OCI-LY7 (cell line): ENCODE results near the gene ALG5. TPM values are rescaled to one million over a fixed set of nuclear protein-coding genes. Genes with fewer than 3 reads are reported as not detected.

ENCODE experiments used
- BruUV-seq: library from RNA; stranded (reverse); fragments of 400-500 nt; replicated peaks from 2 replicates; lab custom pipeline; 2021; lab: Mats Ljungman, UMichigan
- CTCF ChIA-PET: fragments of 300-600 bp; sonication (Branson Sonifier 250); formaldehyde crosslinking; loops from one replicate; lab custom pipeline; 2022; ENCODE audit warnings: antibody characterized with exemption; ENCODE audit not compliant: unreplicated experiment; lab: Charles Lee
- POLR2A ChIA-PET: fragments of 300-600 bp; sonication (Branson Sonifier 250); formaldehyde crosslinking; loops from one replicate; lab custom pipeline; 2022; ENCODE audit warnings: antibody characterized with exemption; lab: Charles Lee
- DNase-seq: peaks from one replicate; pipeline ENCODE4 v3.0.0-alpha.2; 2015; ENCODE audit warnings: low spot score
- H2AFZ ChIP-seq: fragments of 200-600 bp; sonication (generic), shearing (Covaris generic); 2 replicates; pipeline ENCODE4 v1.6.1; 2014; ENCODE audit warnings: mild to moderate bottlenecking, antibody characterized with exemption, low read length, moderate library complexity
- H3K27ac ChIP-seq: fragments of 200-600 bp; sonication (generic); 2 replicates; pipeline ENCODE4 v1.5.1; 2014; ENCODE audit warnings: mixed run types, low read depth, mild to moderate bottlenecking, moderate library complexity, low read length, inconsistent platforms; ENCODE audit not compliant: poor library complexity, severe bottlenecking
- H3K36me3 ChIP-seq: fragments of 200-600 bp; sonication (generic); 2 replicates; pipeline ENCODE4 v1.6.1; 2014; ENCODE audit warnings: mild to moderate bottlenecking, antibody characterized with exemption, low read length, moderate library complexity, mixed read lengths; ENCODE audit not compliant: insufficient read depth
- H3K4me1 ChIP-seq: fragments of 200-600 bp; sonication (generic); 2 replicates; pipeline ENCODE4 v1.5.1; 2014; ENCODE audit warnings: mild to moderate bottlenecking, low read length; ENCODE audit not compliant: insufficient read depth, poor library complexity, severe bottlenecking
- H3K4me2 ChIP-seq: fragments of 200-600 bp; sonication (generic); 2 replicates; pipeline ENCODE4 v1.6.1; 2014; ENCODE audit warnings: mild to moderate bottlenecking, low read length
- H3K4me3 ChIP-seq: fragments of 200-600 bp; sonication (generic); 2 replicates; pipeline ENCODE4 v1.5.1; 2014; ENCODE audit warnings: mild to moderate bottlenecking, low read depth, low read length; ENCODE audit not compliant: poor library complexity, severe bottlenecking
- H3K79me2 ChIP-seq: fragments of 200-600 bp; sonication (generic); 2 replicates; pipeline ENCODE4 v1.6.1; 2016; ENCODE audit warnings: low read depth, mild to moderate bottlenecking, low read length, moderate library complexity, mixed read lengths; ENCODE audit not compliant: insufficient read depth
- H3K9me2 ChIP-seq: fragments of 200-600 bp; sonication (generic); 2 replicates; pipeline ENCODE4 v1.6.1; 2016; ENCODE audit warnings: mild to moderate bottlenecking, low read length, mixed read lengths; ENCODE audit not compliant: insufficient read depth
- H3K9me3 ChIP-seq: fragments of 200-600 bp; sonication (generic); 2 replicates; pipeline ENCODE4 v1.6.1; 2014; ENCODE audit warnings: mild to moderate bottlenecking, mixed run types, low read length, mixed read lengths
- H4K20me1 ChIP-seq: fragments of 200-600 bp; sonication (generic); 2 replicates; pipeline ENCODE4 v1.6.1; 2014; ENCODE audit warnings: mild to moderate bottlenecking, antibody characterized with exemption, low read length, moderate library complexity, mixed read lengths; ENCODE audit not compliant: insufficient read depth
- EZH2phosphoT487 ChIP-seq: fragments of 200-600 bp; sonication (generic); IDR thresholded peaks from 2 replicates; pipeline ENCODE4 v1.6.1; 2018; ENCODE audit warnings: low read depth, borderline replicate concordance, mild to moderate bottlenecking, mixed run types, antibody characterized with exemption, low read length, moderate library complexity, mixed read lengths
- intact Hi-C: fragments of 100-400 bp; cut with micrococcal nuclease; formaldehyde crosslinking; loops from one replicate; pipeline ENCODE4 v1.10.0; 2022; ENCODE audit not compliant: unreplicated experiment
- total RNA-seq, 2 experiments: library from RNA; depleted of rRNA in 1 of 2; stranded (reverse); fragments of >200 nt in 1 of 2; shearing (Covaris generic) in 1 of 2; gene quantifications; 2 replicates each; pipeline ENCODE4 v1.2.3, GENCODE V29; 2014 to 2022
- TF ChIP-seq, protein P1 (sequence below): fragments of 200-600 bp; sonication (generic); conservative IDR thresholded peaks from 2 replicates; pipeline ENCODE4 v1.5.1; 2014; ENCODE audit warnings: mild to moderate bottlenecking, antibody characterized with exemption, low read length, moderate library complexity, mixed read lengths

ALG5 gene
- total RNA-seq, 2 experiments from 2014 or later: 23.8 to 31.6 TPM

DNA sequence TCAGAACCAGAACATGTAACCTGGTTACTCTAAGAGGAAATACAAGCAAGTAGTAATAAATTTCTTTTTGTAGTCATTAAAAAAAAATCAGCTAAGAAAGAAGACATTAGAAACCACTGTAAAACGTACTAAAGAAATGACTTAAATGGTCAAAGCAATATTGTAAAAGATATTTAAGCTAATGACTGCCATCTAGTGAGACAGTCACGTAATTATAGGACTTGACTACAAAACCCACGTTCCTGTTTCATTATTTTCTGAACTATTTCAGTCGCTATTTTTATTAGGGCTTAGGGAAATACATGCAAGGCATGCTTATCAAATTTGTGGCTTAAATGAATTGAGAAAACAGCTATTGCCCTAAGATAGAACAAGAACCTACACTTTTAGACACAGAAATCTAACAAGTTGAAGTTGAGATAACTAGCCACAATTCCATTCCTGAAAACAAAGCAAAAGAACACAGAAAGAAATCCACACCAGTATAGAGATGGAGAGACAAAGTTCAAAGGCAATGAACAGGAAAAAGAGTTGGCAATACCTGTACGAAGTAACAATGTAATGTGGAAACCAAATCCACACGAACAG is 17.9 kb downstream of the ALG5 start:
- TF ChIP-seq, protein P1, sequence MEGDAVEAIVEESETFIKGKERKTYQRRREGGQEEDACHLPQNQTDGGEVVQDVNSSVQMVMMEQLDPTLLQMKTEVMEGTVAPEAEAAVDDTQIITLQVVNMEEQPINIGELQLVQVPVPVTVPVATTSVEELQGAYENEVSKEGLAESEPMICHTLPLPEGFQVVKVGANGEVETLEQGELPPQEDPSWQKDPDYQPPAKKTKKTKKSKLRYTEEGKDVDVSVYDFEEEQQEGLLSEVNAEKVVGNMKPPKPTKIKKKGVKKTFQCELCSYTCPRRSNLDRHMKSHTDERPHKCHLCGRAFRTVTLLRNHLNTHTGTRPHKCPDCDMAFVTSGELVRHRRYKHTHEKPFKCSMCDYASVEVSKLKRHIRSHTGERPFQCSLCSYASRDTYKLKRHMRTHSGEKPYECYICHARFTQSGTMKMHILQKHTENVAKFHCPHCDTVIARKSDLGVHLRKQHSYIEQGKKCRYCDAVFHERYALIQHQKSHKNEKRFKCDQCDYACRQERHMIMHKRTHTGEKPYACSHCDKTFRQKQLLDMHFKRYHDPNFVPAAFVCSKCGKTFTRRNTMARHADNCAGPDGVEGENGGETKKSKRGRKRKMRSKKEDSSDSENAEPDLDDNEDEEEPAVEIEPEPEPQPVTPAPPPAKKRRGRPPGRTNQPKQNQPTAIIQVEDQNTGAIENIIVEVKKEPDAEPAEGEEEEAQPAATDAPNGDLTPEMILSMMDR: peak; percentile 92
- no peak for TF ChIP-seq EZH2phosphoT487
- ChIA-PET POLR2A (interaction anchor here (0.6 to 2.6 kb wide), 6 partner anchors 18 to 722 kb away, joined by 3 to 5 read pairs (median 3); partner anchors contain the start of gene ALG5), CTCF (interaction anchor here (0.7 to 1.5 kb wide), 3 partner anchors 16 to 123 kb away, joined by 3 to 12 read pairs (median 3); no protein-coding TSS in a partner anchor)
- BruUV-seq: no TSS peak
- Histone ChIP-seq H3K27ac (peak overlapping the region; percentile 31), H3K9me3 (no peaks in the 10 kb centered on the region), H3K36me3 (peaks cover 94% of the 10 kb centered on the region), H3K9me2 (no peaks in the 10 kb centered on the region), H4K20me1 (no peaks in the 10 kb centered on the region), H3K4me1 (peaks cover 17% of the 10 kb centered on the region), H3K79me2 (no peaks in the 10 kb centered on the region), H3K4me3 (no peak overlapping the region), H2AFZ (no peak overlapping the region), H3K4me2 (no peak overlapping the region)
- DNase-seq: peak; percentile 76
- intact Hi-C loops: loop anchor here (1.0 to 10.0 kb wide), 2 partner anchors 123 to 556 kb away; no protein-coding TSS in a partner anchor

GRCh38 chr13:36979361-36980050 is 19.6 kb downstream of the ALG5 start:
- no peaks in the 10 kb centered on the region for H3K9me2 ChIP-seq
- peak overlapping the region; percentile 11 for H3K27ac ChIP-seq
- H3K4me1 ChIP-seq: peaks cover 17% of the 10 kb centered on the region
- no peak overlapping the region for H3K4me3 ChIP-seq
- POLR2A ChIA-PET: interaction anchor here (0.6 to 1.8 kb wide), 2 partner anchors 18 to 121 kb away, joined by 3 read pairs; no protein-coding TSS in a partner anchor
- H3K36me3 ChIP-seq: peaks cover 94% of the 10 kb centered on the region
- intact Hi-C loops: loop anchor here (10.0 kb wide), 1 partner anchor 555 kb away; no protein-coding TSS in a partner anchor
- no peaks in the 10 kb centered on the region for H4K20me1 ChIP-seq
- no peaks in the 10 kb centered on the region for H3K79me2 ChIP-seq
- peak overlapping the region; percentile 14; the same call in 1 of the 2 replicates for H3K4me2 ChIP-seq
- no peak for TF ChIP-seq EZH2phosphoT487
- TF ChIP-seq, protein P1: no peak
- peaks cover 9% of the 10 kb centered on the region; the same call in 1 of the 2 replicates for H3K9me3 ChIP-seq
- H2AFZ ChIP-seq: no peak overlapping the region
- CTCF ChIA-PET: no interaction called here
- no peak for DNase-seq
- no TSS peak for BruUV-seq
